ENCODE measurements around the gene TFPI.

GRCh38 chr2:187541086-187542085 lies 12.8 kb downstream of the TFPI start:
- TF ChIP-seq CTCF (IDR thresholded peaks at IDR 0.05) (no peak), POLR2AphosphoS5 (IDR thresholded peaks at IDR 0.05) (peak in 2 of 4 donors; percentile 18 to 71), POLR2A (IDR thresholded peaks at IDR 0.05) (no peak)
